Measurements from ENCODE around the gene FHIT. TPM values are rescaled to one million over a fixed set of nuclear protein-coding genes. Genes with fewer than 3 reads are reported as not detected.

Gene FHIT
- total RNA-seq, 1 experiment from 2014 or later: 3.6 TPM

- TF ChIP-seq EZH2 (IDR thresholded peaks at IDR 0.05; ENCODE audit: low read length, unreplicated experiment): no peak
- TF ChIP-seq CTCF (conservative IDR thresholded peaks at IDR 0.05; ENCODE audit: low read depth, low read length): no peak
- TF ChIP-seq EZH2phosphoT487 (IDR thresholded peaks at IDR 0.05; ENCODE audit: borderline replicate concordance, low read length): no peak
- Histone ChIP-seq H3F3A (ENCODE audit: low read length, unreplicated experiment) (no peaks in the 10 kb centered on the region), H3K4me1 (ENCODE audit: insufficient read depth, low read length) (peaks cover 2% of the 10 kb centered on the region; the same call in 1 of the 2 replicates), H3K4me3 (ENCODE audit: low read length) (no peak overlapping the region), H3K27me3 (ENCODE audit: low read length) (no peaks in the 10 kb centered on the region), H3K9ac (ENCODE audit: low read length) (no peak overlapping the region), H3K9me3 (ENCODE audit: low read length) (no peaks in the 10 kb centered on the region), H2AFZ (ENCODE audit: low read length) (no peak overlapping the region), H4K20me1 (ENCODE audit: low read length) (no peaks in the 10 kb centered on the region), H3K79me2 (ENCODE audit: low read length) (no peaks in the 10 kb centered on the region), H3K9me2 (replicated peaks; ENCODE audit: low read length) (no peaks in the 10 kb centered on the region), H3K36me3 (ENCODE audit: low read depth, low read length) (no peaks in the 10 kb centered on the region), H3K27ac (ENCODE audit: low read length) (no peak overlapping the region), H3K4me2 (ENCODE audit: low read length) (no peak overlapping the region)
- BruUV-seq (replicated peaks): no TSS peak
- POLR2A ChIA-PET (ENCODE audit: unreplicated experiment): no interaction called here
- no peak for DNase-seq
- intact Hi-C loops (cut with micrococcal nuclease): no loop called here
- no peak for ATAC-seq
- CTCF ChIA-PET: no interaction called here
Observed at GRCh38 chr3:59783468-59783988, 1467.7 kb downstream of the FHIT start.

GRCh38 chr3:59782664-59783063 lies 1468.6 kb downstream of the FHIT start:
- Histone ChIP-seq H3K27me3 (ENCODE audit: low read length) (no peaks in the 10 kb centered on the region), H3K4me3 (ENCODE audit: low read length) (no peak overlapping the region), H3K79me2 (ENCODE audit: low read length) (no peaks in the 10 kb centered on the region), H3K36me3 (ENCODE audit: low read depth, low read length) (no peaks in the 10 kb centered on the region), H3K27ac (ENCODE audit: low read length) (no peak overlapping the region), H3K4me1 (ENCODE audit: insufficient read depth, low read length) (peaks cover 2% of the 10 kb centered on the region; the same call in 1 of the 2 replicates), H4K20me1 (ENCODE audit: low read length) (no peaks in the 10 kb centered on the region), H3K9me2 (replicated peaks; ENCODE audit: low read length) (no peaks in the 10 kb centered on the region), H3K4me2 (ENCODE audit: low read length) (no peak overlapping the region), H3K9me3 (ENCODE audit: low read length) (no peaks in the 10 kb centered on the region), H3K9ac (ENCODE audit: low read length) (no peak overlapping the region), H2AFZ (ENCODE audit: low read length) (no peak overlapping the region), H3F3A (ENCODE audit: low read length, unreplicated experiment) (no peaks in the 10 kb centered on the region)
- no TSS peak for BruUV-seq (replicated peaks)
- DNase-seq (no peak), ATAC-seq (no peak)
- ChIA-PET POLR2A (ENCODE audit: unreplicated experiment) (no interaction called here), CTCF (no interaction called here)
- TF ChIP-seq EZH2phosphoT487 (IDR thresholded peaks at IDR 0.05; ENCODE audit: borderline replicate concordance, low read length) (no peak), EZH2 (IDR thresholded peaks at IDR 0.05; ENCODE audit: low read length, unreplicated experiment) (no peak), CTCF (conservative IDR thresholded peaks at IDR 0.05; ENCODE audit: low read depth, low read length) (no peak)
- intact Hi-C loops (cut with micrococcal nuclease): no loop called here

DNA sequence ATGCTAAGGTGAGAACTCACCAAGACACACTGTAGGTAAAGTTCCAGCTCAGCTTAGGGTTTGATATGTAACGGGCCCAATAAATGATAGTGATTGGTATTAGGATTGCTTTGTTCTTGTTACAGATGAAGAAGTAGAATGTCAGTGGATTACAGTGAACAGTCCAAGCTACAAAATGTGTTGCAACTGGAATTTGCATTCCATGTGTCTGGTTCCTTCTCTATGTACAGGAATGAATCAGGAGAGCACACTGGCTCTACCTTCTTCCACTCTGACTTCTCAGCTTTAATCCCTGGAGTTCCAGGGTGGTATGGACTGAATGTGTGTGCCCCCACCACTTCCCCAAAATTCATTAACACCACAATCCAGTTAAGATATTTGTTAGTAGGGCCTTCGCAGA lies 1471.0 kb downstream of the FHIT start:
- Histone ChIP-seq H3K4me3 (ENCODE audit: low read length) (no peak overlapping the region), H3K36me3 (ENCODE audit: low read depth, low read length) (no peaks in the 10 kb centered on the region), H3F3A (ENCODE audit: low read length, unreplicated experiment) (no peaks in the 10 kb centered on the region), H3K27me3 (ENCODE audit: low read length) (no peaks in the 10 kb centered on the region), H3K4me1 (ENCODE audit: insufficient read depth, low read length) (peaks cover 2% of the 10 kb centered on the region; the same call in 1 of the 2 replicates), H2AFZ (ENCODE audit: low read length) (no peak overlapping the region), H3K9me2 (replicated peaks; ENCODE audit: low read length) (no peaks in the 10 kb centered on the region), H3K79me2 (ENCODE audit: low read length) (no peaks in the 10 kb centered on the region), H3K4me2 (ENCODE audit: low read length) (no peak overlapping the region), H3K9me3 (ENCODE audit: low read length) (no peaks in the 10 kb centered on the region), H3K27ac (ENCODE audit: low read length) (no peak overlapping the region), H4K20me1 (ENCODE audit: low read length) (no peaks in the 10 kb centered on the region), H3K9ac (ENCODE audit: low read length) (no peak overlapping the region)
- CTCF ChIA-PET: no interaction called here
- DNase-seq: no peak
- TF ChIP-seq EZH2 (IDR thresholded peaks at IDR 0.05; ENCODE audit: low read length, unreplicated experiment): no peak
- no peak for TF ChIP-seq EZH2phosphoT487 (IDR thresholded peaks at IDR 0.05; ENCODE audit: borderline replicate concordance, low read length)
- BruUV-seq (replicated peaks): no TSS peak
- POLR2A ChIA-PET (ENCODE audit: unreplicated experiment): no interaction called here
- ATAC-seq: no peak
- intact Hi-C loops (cut with micrococcal nuclease): no loop called here

Data from PC-3 (cell line).